HG03060 (cell line): ENCODE results near the gene TKTL1.

Experiments
- ATAC-seq: cut with Tn5 transposase; IDR thresholded peaks from one replicate; pipeline ENCODE4 v1.9.1; 2021; ENCODE audit warnings: low read depth, moderate number of reproducible peaks; ENCODE audit not compliant: unreplicated experiment

Gene TKTL1

DNA sequence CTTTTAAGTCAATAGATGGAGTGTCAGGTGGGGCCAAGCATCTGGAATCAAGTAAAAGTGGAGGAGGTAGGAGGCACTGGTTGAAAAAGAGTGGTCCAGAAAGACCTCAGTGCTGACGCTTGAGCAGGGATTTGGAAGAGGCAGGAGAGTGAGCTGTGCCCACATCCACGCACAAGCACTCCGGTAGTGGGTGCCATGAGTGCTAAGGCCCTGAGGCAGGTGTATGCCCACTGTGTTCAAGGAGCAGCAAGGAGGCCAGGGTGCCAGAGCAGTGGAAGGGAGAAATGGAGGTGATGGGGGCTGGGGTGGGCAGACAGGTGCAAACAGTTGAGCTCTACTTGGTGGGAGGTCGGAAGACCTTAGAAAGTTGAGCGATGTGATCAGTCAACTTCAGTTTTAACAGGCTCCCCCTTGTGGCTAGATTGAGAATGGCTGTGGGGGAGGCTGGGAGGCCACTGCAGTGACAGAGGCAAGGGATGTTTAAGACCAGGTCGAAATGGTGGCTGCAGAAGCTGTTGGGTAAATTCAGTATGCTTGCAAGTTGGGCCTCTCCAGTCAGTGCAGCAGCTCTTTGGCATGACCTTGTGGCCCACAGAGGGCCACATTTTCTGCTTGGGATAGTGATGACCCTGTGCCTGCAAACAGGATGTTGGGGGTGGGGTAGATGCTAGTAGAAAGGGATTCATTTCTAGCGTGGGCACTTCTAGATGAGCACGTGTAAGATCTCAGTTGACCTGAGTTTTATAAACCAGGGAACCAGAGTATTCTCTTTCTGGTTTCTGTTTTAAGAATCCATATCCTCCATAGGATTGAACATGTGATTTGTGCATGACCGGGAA, 12.7 kb downstream of the TKTL1 start:
- ATAC-seq: no peak

DNA sequence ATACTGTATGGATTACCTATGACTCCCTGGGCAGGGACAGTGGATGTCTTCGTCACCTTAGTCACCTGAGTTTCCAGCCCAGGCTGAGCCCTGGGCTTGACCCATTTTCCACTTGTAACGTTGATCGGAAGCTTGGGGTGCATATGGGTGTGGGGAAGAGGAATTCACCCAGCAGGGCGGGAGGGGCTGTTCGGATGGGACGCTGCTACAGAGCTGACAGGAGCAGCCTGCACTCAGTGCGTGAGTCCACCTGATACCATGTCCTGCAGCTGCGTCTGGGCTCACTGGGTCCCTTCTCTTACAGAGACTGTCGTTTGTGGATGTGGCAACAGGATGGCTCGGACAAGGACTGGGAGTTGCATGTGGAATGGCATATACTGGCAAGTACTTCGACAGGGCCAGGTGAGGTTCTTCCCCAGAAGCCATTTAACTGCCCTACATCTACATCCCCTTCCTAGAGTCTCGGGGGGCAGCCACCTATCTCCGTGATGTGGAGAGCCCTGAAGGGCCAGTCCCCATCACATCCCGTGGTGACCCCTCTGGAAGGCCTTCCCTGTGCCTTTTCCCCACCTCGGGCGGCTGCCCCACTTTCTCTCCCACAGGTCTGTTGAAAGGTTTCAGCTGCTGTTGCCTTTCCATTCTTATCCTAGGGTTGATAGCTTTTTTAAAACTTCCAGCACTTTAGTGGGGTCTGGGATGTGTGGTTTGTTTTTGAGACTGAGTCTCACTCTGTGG, 13.6 kb downstream of the TKTL1 start:
- ATAC-seq: no peak

GRCh38 chrX:154310616-154311536, 15.3 kb downstream of the TKTL1 start:
- ATAC-seq: no peak

DNA sequence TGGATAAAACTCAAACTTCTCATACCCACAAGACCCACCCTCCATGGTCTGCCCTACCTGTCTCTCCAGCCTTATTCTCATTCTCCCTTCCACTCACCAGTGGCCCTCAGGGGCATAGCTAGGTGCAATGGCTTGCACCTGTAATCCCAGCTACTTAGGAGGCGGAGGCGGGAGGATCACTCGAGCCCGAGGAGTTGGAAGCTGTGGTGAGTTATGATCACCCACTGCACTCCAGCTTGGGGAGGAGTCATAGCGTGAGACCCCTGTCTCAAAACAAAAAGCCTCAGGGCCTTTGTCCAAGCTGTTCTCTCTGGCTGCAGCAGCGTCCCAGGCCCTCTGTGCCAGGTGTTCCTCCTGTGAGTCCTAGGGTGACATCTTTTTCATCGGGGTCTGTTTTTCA, 16.5 kb downstream of the TKTL1 start:
- ATAC-seq: no peak

DNA sequence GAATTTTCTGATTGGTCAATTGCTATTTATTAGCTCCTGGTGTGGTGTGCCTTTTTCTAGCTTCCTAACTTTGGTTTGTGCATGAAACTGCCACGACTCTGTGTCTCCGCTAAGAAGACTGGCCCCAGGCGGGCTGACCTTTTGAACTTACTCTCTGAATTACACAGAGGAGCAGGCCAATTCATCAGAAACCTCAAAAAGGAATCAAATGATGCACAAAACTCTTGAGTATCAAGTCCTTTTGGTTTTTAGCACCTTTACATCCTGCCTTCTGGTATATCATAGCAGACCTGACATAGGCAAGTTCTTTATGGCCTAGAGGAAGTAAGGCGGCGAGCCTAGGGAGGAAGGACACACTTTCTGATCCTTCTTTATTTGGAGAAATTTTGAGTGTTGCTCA, 17.6 kb downstream of the TKTL1 start:
- ATAC-seq: no peak

DNA sequence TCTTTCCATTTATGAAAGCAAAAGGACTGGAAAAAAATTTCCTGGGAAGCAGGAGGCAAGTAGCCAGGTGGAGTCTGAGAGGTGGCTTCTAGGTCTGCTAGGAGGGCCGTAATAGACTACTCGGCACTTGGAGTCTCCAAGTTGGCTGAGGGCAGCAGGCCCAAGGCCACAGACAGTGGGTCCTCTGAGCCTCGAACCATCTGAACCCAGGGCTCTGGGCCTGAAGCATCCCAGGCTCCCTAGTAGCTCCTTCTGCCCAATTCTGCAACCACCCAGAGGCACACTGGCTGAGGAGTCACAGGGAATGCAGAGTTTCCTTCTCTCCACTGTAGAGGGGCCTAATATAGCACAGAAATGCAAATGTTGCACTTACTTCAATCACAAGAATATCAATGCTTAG, 19.8 kb downstream of the TKTL1 start:
- ATAC-seq: no peak

- no peak for ATAC-seq
Observed at GRCh38 chrX:154317391-154317995, 21.9 kb downstream of the TKTL1 start.

DNA sequence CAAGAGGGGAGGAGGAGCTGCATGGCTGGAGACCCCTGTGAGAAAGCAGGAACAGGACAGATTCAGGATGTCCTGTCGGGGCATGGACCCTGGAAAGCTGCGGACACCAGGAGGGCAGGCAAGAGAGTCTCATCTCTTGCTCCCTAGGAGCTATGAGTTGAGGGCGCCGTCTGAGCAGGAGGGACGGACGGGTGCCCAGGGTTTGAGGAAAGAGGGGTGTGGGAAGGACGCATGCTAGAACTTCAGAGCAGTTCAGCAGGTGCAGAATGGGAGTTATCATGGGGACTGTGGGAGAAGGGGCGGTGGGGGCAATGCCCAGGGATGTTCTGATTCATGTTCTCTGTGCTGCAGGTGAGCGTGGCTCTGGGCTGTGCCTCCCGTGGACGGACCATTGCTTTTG, 24.8 kb downstream of the TKTL1 start:
- no peak for ATAC-seq

- no peak for ATAC-seq
Observed at GRCh38 chrX:154321152-154321551, 25.6 kb downstream of the TKTL1 start.

GRCh38 chrX:154321594-154321993, 26.0 kb downstream of the TKTL1 start:
- ATAC-seq: no peak

DNA sequence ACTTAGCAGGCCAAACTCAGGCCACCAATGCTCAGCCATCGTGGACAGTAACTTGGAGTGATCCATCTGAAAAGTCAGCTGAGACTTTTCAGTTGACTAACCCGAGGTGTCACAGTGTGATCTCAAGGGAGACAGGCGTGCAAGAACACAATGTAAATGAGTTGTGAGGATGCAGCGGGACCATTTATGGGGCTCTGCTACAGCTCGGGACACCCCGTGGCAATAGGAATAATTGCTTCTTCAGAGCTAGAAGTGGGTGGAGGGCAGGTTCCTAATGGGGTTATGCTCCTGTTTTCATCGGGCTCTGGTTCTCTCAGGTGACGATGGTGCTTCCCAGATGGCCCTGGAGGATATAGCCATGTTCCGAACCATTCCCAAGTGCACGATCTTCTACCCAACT, 27.3 kb downstream of the TKTL1 start:
- no peak for ATAC-seq

GRCh38 chrX:154323537-154323936, 27.9 kb downstream of the TKTL1 start:
- no peak for ATAC-seq

- no peak for ATAC-seq
Observed at GRCh38 chrX:154325541-154325940, 29.9 kb downstream of the TKTL1 start.

GRCh38 chrX:154327038-154327820, 31.6 kb downstream of the TKTL1 start:
- no peak for ATAC-seq

GRCh38 chrX:154328646-154329045, 33.1 kb downstream of the TKTL1 start:
- no peak for ATAC-seq

GRCh38 chrX:154329294-154329693, 33.7 kb downstream of the TKTL1 start:
- no peak for ATAC-seq

DNA sequence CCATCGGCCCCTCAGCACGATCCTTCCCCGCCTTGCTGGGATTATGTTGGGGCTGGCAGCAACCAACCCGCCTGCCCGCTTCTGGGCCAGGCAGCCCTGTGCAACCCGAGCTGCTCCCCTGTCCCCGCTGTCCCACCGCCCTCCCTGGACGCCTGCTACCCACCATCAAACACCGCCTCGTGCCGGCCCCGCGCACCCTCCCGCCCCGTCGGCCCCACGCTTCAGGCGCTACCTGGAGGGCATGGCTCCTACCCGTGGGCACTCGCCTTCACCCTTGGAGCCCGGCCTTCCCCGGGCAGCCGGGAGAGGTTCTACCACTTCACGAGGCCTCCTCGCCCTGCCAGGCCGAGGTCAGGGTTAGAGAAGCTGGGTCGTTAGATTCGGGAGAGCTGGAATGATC, 37.0 kb downstream of the TKTL1 start:
- no peak for ATAC-seq

GRCh38 chrX:154333116-154333515, 37.5 kb downstream of the TKTL1 start:
- no peak for ATAC-seq

DNA sequence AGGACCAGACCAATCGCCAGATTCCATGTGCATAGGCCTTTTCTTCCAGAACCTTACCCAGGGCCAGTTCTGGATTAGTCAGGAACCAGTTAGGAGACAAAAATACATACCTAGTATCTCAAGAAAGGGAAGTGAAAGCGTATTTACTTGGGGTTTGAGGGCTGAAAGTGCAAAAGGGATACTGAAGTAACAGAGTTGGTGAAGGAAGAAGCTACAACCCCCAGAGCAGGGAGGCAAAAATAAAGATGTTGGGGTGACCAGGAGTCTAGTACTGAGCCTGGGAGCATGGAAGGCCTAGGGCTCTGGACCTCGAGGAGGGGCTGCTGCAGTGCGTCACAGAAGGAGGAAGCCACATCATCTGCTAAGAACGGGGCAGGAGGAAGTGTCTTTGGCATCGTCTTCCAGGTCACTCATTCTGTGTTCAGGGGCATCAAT, 38.3 kb downstream of the TKTL1 start:
- ATAC-seq: no peak

DNA sequence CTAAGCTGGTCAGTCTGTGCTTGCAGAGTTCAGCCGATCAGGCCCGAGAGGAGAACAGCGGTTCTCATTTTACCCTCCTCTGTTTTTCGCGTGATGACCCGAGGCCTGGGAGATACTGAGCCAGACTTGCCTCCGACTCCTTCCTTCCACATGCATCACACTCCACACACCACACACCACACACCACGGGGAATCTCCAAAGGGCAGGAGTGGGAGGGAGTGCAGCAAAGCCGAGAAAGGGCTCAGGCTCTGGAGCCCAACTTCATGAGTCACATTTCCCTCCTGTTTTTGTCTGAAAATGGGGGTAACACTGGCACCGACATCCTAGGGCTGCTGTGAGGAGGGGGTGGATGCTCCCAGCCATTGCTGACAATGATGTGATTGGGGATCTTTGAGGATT, 38.9 kb downstream of the TKTL1 start:
- ATAC-seq: no peak
